ENCODE data around the gene WRAP73. TPM values are rescaled to one million over a fixed set of nuclear protein-coding genes. Genes with fewer than 3 reads are reported as not detected.

WRAP73 gene
- total RNA-seq, 1 donor from 2014 or later: 26.7 TPM

GRCh38 chr1:3668585-3669300 lies 18.8 kb upstream of the WRAP73 start:
- peaks cover 39% of the 10 kb centered on the region for H3K27me3 Mint-ChIP-seq
- peaks cover 5% of the 10 kb centered on the region for H3K4me1 Mint-ChIP-seq (ENCODE audit: unreplicated experiment)
- no peak overlapping the region for H3K27ac Mint-ChIP-seq
- H3K9me3 Mint-ChIP-seq: no peaks in the 10 kb centered on the region
- H3K4me3 Mint-ChIP-seq: no peak overlapping the region
- TF ChIP-seq CTCF (conservative IDR thresholded peaks at IDR 0.05): no peak
- no peaks in the 10 kb centered on the region for H3K36me3 Mint-ChIP-seq
- no peak for DNase-seq (ENCODE audit: extremely low spot score, unreplicated experiment)

- no peaks in the 10 kb centered on the region for H3K9me3 Mint-ChIP-seq
- H3K27me3 Mint-ChIP-seq: peaks cover 37% of the 10 kb centered on the region
- H3K4me1 Mint-ChIP-seq (ENCODE audit: unreplicated experiment): peaks cover under 1% of the 10 kb centered on the region
- H3K36me3 Mint-ChIP-seq: no peaks in the 10 kb centered on the region
- H3K27ac Mint-ChIP-seq: no peak overlapping the region
- DNase-seq (ENCODE audit: extremely low spot score, unreplicated experiment): no peak
- no peak for TF ChIP-seq CTCF (conservative IDR thresholded peaks at IDR 0.05)
- H3K4me3 Mint-ChIP-seq: no peak overlapping the region
Observed at GRCh38 chr1:3668148-3668547, 18.2 kb upstream of the WRAP73 start.

- no peaks in the 10 kb centered on the region for H3K9me3 Mint-ChIP-seq
- no peaks in the 10 kb centered on the region for H3K4me1 Mint-ChIP-seq (ENCODE audit: unreplicated experiment)
- no peaks in the 10 kb centered on the region for H3K36me3 Mint-ChIP-seq
- no peak for DNase-seq (ENCODE audit: extremely low spot score, unreplicated experiment)
- no peak for TF ChIP-seq CTCF (conservative IDR thresholded peaks at IDR 0.05)
- no peak overlapping the region for H3K4me3 Mint-ChIP-seq
- H3K27ac Mint-ChIP-seq: no peak overlapping the region
- H3K27me3 Mint-ChIP-seq: peaks cover 39% of the 10 kb centered on the region
Observed at GRCh38 chr1:3664700-3665375, 14.9 kb upstream of the WRAP73 start.

- H3K4me3 Mint-ChIP-seq: no peak overlapping the region
- no peaks in the 10 kb centered on the region for H3K9me3 Mint-ChIP-seq
- H3K4me1 Mint-ChIP-seq (ENCODE audit: unreplicated experiment): no peaks in the 10 kb centered on the region
- H3K27me3 Mint-ChIP-seq: peaks cover 42% of the 10 kb centered on the region
- H3K36me3 Mint-ChIP-seq: no peaks in the 10 kb centered on the region
- DNase-seq (ENCODE audit: extremely low spot score, unreplicated experiment): no peak
- no peak overlapping the region for H3K27ac Mint-ChIP-seq
- TF ChIP-seq CTCF (conservative IDR thresholded peaks at IDR 0.05): no peak
Observed at GRCh38 chr1:3663999-3664699, 14.2 kb upstream of the WRAP73 start.

GRCh38 chr1:3662080-3662671 lies 12.3 kb upstream of the WRAP73 start:
- Mint-ChIP-seq H3K36me3 (no peaks in the 10 kb centered on the region), H3K27ac (no peak overlapping the region), H3K9me3 (no peaks in the 10 kb centered on the region), H3K27me3 (peaks cover 50% of the 10 kb centered on the region), H3K4me1 (ENCODE audit: unreplicated experiment) (peaks cover 5% of the 10 kb centered on the region), H3K4me3 (no peak overlapping the region)
- no peak for TF ChIP-seq CTCF (conservative IDR thresholded peaks at IDR 0.05)
- DNase-seq (ENCODE audit: extremely low spot score, unreplicated experiment): no peak
